Erythroblast (primary cell): ENCODE measurements around the gene CNST.
"Not testable (repeated sequence)": the region's sequence is repeated elsewhere in the genome, so short reads cannot be mapped to it uniquely, and the experiment has no call there.

Source experiments
- DNase-seq, 2 experiments: peaks; one replicate each; lab custom pipeline; 2025; lab: John Stamatoyannopoulos, UW
- GATA1 ChIP-seq: IDR thresholded peaks from 2 replicates; pipeline ENCODE4 v1.6.1; 2011; ENCODE audit warnings: low read depth, mild to moderate bottlenecking, control low read depth, low read length, moderate library complexity
- POLR2A ChIP-seq: IDR thresholded peaks from 2 replicates; pipeline ENCODE4 v1.6.1; 2011; ENCODE audit warnings: mild to moderate bottlenecking, low read length

CNST gene

GRCh38 chr1:246537887-246538286 lies 28.4 kb upstream of the CNST start:
- DNase-seq, result no peak
- TF ChIP-seq GATA1, result no peak
- no peak for TF ChIP-seq POLR2A

GRCh38 chr1:246540738-246541491 lies 25.3 kb upstream of the CNST start:
- no peak for DNase-seq
- TF ChIP-seq GATA1, result no peak
- TF ChIP-seq POLR2A, result no peak

- no peak for TF ChIP-seq GATA1
- TF ChIP-seq POLR2A, result no peak
- DNase-seq, result no peak
Observed at GRCh38 chr1:246544001-246544400, 22.3 kb upstream of the CNST start.

- DNase-seq, result no peak
- TF ChIP-seq GATA1, result no peak
- no peak for TF ChIP-seq POLR2A
Observed at GRCh38 chr1:246549665-246550064, 16.6 kb upstream of the CNST start.

- TF ChIP-seq POLR2A (no peak), GATA1 (no peak)
- no peak for DNase-seq
Observed at GRCh38 chr1:246550402-246550801, 15.9 kb upstream of the CNST start.

- TF ChIP-seq GATA1, result no peak
- TF ChIP-seq POLR2A, result no peak
- DNase-seq, result no peak
Observed at GRCh38 chr1:246552110-246552509, 14.1 kb upstream of the CNST start.

- no peak for DNase-seq
- no peak for TF ChIP-seq POLR2A
- TF ChIP-seq GATA1, result no peak
Observed at GRCh38 chr1:246554201-246554600, 12.1 kb upstream of the CNST start.

GRCh38 chr1:246558041-246558440 lies 8.2 kb upstream of the CNST start:
- no peak for DNase-seq
- TF ChIP-seq GATA1, result no peak

GRCh38 chr1:246559310-246559709 lies 6.9 kb upstream of the CNST start:
- TF ChIP-seq POLR2A (no peak), GATA1 (no peak)
- DNase-seq, result no peak

- DNase-seq, result not testable (repeated sequence)
Observed at GRCh38 chr1:246560833-246561232, 5.4 kb upstream of the CNST start.

GRCh38 chr1:246564839-246565750 lies 1.2 kb upstream of the CNST start:
- peak; percentile 34 to 60 for DNase-seq
- TF ChIP-seq GATA1 (no peak), POLR2A (no peak)

- TF ChIP-seq POLR2A (no peak), GATA1 (no peak)
- DNase-seq, result peak in 1 of 2 experiments; percentile 83
Observed at GRCh38 chr1:246565751-246566127, 517 bp upstream of the CNST start.

GRCh38 chr1:246566813-246567645 lies 773 bp downstream of the CNST start:
- DNase-seq, result peak; percentile 50 to 78
- no peak for TF ChIP-seq POLR2A
